GM19351 (cell line): ENCODE results near the gene MOCOS.
"Not testable (repeated sequence)": the region's sequence is repeated elsewhere in the genome, so short reads cannot be mapped to it uniquely, and the experiment has no call there.

ENCODE experiments used
- ATAC-seq: cut with Tn5 transposase; IDR thresholded peaks from one replicate; pipeline ENCODE4 v1.9.1; 2021; ENCODE audit warnings: mild to moderate bottlenecking, moderate library complexity; ENCODE audit not compliant: unreplicated experiment

MOCOS gene

DNA sequence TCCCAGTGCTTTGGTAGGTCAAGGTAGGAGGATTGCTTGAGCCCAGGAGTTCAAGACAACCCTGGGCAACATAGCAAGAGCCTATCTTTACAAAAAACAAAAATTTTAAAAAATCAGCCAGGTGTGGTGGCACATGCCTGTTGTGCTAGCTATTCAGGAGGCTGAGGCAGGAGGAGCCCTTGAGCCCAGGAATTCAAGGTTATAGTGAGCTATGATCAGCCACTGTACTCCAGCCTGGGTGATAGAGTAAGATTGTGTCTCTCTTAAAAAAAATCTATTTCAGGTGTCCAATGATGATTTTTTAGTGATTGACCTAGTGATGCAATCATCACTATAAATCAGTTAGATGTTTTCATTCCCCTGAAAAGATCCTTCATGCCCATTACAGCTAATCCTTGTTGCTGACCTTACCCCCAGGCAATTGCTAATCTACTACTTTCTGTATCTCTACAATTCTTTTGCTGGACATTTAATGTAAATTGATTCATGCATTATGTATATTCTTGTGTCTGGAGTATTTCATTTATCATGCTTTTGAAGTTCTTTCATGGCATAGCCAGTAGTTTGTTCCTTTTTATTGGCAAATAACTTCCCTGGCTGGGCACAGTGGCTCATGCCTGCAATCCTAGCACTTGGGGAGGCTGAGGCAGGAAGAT, 10.3 kb downstream of the MOCOS start:
- ATAC-seq: no peak

DNA sequence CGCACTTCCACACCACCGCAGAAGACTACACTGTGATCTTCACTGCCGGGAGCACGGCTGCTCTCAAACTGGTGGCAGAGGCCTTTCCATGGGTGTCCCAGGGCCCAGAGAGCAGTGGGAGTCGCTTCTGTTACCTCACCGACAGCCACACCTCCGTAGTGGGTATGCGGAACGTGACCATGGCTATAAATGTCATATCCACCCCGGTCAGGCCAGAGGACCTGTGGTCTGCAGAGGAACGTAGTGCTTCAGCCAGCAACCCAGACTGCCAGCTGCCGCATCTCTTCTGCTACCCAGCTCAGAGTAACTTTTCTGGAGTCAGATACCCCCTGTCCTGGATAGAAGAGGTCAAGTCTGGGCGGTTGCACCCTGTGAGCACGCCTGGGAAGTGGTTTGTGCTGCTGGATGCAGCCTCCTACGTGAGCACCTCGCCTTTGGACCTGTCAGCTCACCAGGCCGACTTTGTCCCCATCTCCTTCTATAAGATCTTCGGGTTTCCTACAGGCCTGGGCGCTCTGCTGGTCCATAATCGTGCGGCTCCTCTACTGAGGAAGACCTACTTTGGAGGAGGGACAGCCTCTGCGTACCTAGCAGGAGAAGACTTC, 12.5 kb downstream of the MOCOS start:
- no peak for ATAC-seq

DNA sequence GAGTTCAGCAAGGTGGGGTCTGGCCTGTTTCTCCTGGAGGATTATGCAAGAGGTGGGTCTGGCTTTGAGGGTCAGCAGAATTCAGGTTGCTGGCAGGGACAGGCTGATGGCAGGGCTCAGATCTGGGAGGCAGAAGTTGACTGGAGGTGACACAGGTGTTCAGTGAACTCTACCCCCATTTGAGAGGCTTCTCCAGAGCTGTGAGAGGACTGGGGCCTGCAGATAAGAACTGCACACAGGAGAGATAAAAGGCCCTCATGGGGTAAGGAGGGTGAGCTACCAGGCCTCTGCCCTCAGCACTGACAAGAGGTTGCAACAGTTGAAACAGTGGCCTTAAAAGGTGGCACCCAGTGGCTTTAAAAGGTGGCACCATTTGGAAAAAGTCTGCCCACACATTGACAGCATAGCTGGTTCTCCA, 13.1 kb downstream of the MOCOS start:
- ATAC-seq: no peak

DNA sequence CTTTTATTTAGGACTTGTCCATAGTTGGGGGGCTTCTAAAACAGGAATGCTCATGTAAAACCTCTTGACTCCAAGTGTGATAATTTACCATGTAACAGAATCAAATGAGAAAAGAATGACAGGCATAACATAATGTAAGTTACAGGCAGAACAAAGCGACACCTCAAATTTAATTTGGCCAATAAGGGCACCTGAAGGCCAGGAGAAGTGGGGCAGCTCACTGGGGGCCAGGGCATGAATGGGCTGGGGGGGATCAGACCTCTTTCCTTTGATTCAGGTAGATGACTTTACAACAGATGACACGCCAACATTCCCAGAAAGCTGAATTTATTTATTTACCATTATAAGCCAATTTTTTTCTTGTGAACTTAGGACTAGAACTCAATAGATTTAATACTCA, 14.5 kb downstream of the MOCOS start:
- no peak for ATAC-seq

DNA sequence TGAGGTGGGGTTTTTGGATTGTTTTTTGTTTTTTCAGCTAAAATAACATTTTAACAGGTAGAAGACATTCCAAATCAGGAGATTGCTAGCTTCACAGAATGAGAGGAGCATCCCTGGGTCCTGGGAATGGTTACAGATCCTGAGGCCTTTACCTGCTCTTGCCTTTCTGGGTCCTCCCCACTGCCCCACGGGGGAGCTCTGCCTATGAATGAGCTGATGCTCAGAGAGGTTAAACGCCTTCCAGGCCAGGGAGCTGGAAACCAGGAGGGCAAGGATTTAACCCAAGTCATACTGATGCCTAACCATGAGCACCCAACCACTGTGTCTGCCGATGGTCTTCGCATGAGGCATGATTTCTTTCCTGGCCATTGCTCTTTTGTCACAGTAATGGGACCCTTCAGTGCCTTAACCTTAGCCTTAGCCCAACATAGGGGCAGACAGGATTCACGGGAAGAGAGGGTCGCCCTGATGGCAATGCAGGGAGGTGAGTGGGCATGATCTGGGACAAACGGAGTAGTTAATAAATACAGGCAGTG, 16.1 kb downstream of the MOCOS start:
- no peak for ATAC-seq

DNA sequence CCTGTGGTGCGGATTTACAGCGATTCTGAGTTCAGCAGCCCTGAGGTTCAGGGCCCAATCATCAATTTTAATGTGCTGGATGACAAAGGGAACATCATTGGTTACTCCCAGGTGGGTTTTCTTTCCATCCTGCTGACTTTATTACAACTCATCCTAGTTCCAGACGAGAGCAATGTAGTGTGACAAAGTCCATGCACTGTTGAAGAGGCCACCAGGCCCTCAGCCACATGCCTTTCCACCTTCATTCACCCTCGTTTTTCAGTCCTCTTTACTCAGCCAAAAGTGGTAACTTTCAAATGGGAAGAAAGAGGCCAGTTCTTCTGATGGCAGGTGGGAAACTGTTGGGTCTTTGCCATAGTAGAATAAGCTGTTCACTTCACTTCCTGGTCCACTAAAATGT, 17.9 kb downstream of the MOCOS start:
- no peak for ATAC-seq

DNA sequence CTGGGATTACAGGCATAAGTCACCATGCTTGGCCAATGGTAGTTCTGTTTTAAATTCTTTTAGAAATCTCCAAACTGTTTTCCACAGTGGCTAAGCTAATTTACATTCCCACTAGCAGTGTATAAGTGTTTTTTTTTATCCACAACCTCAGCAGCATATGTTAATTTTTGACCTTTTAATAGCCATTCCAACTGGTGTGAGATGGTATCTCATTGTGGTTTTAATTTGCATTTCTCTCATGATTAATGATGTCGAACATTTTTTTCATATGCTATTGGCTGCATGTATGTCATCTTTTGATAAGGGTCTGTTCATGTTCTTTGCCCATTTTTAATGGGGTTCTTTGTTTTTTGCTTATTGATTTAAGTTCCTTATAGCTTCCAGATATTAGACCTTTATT, 20.0 kb downstream of the MOCOS start:
- no peak for ATAC-seq

DNA sequence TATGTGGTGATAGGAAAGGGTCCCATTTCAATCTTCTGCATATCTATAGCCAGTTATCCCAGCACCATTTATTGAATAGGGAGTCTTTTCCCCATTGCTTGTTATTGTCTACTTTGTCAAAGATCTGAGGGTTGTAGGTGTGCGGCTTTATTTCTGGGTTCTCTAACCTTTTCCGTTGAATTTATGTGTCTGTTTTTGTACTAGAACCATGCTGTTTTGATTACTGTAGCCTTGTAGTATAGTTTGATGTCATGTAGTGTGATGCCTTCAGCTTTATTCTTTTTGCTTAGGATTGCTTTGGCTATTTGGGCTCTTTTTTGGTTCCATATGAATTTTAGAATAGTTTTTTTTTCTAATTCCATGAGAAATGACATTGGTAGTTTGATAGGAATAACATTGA, 20.7 kb downstream of the MOCOS start:
- not testable (repeated sequence) for ATAC-seq

DNA sequence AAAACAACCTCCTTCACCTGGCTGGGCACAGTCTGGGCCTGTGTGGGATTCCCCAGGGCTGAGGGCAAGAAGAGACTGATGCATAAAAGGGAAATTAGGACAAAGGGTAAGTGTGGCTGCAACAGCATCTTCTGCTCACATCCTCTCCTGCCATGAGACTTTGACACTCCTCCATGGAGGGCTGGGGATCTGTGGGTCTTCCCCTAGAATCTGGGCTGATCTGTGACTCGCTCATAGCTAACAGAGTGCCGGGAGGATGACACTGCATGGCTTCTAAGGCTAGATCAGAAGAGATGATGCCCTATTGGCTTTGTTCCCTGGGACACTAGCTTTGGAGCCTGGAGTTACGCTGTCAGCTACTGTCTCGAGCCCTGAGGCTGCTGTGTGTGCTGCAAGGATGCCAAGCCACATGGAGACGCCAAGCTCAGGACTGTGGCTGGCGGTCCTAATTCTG, 24.3 kb downstream of the MOCOS start:
- ATAC-seq: no peak

DNA sequence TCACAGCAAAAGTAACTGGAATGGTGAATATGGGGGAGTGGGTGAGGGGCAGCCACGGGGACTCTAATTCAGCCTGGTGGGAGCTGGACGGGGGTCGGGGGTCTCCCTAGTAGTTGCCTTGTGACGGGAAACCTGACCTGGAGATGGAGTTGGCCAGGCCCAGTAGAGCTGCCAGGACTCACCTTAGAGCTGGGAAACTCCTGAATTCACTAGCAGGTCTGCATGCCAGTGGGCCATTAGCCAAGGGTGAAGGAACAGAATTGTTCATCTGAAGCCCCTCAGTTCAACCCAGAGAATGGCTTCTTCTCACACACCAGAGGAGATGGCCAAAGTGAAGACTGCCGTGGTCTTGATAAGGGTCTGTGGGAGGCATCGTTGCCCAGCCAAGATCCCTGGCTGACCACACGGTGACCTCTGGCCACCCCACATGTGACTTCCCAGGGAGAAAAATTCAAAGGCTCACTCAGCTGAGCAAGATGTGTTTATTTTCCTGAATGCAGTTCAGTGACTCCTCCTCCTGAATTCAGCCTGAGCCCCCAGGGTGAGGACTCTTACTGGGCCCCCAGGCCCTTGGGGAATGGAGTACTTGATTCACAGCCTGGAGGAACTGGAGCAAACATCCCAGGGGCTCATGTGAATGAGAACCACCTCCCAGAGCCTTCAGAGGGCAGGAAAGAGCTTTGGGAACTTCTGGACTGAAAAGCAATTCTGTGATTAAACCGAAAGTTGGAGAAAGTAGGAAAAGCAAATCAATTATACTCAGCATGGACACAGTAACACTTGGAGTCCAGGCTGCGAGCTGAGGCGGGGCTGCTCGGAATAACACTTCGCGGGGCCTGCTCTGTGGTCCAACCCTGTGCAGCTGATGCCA, 25.2 kb downstream of the MOCOS start:
- no peak for ATAC-seq

DNA sequence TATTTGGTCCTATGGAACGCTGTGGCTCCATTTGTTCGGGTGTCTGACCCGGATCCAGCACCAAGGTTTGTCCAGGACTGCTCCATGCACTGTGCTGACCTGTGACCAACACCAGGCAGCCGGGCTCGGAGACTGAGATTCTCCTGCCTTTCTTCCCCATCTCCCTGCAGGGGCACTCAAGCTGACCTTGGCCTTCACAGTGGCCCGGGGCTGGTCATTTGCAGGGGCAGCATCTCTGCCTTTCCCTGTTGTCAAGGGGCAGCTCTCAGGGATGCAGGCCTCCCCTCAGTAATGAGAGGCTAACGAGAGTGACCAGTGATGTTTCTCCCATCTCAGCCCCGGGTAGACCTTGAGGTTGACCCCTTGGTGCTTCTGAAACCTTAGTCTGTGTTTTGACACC, 27.5 kb downstream of the MOCOS start:
- ATAC-seq: no peak

DNA sequence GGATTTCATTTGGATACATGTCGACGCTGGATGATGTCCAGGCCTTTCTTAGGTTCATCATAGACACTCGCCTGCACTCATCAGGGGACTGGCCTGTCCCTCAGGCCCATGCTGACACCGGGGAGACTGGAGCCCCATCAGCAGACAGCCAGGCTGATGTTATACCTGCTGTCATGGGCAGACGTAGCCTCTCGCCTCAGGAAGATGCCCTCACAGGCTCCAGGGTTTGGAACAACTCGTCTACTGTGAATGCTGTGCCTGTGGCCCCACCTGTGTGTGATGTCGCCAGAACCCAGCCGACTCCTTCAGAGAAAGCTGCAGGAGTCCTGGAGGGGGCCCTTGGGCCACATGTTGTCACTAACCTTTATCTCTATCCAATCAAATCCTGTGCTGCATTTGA, 28.3 kb downstream of the MOCOS start:
- ATAC-seq: no peak

DNA sequence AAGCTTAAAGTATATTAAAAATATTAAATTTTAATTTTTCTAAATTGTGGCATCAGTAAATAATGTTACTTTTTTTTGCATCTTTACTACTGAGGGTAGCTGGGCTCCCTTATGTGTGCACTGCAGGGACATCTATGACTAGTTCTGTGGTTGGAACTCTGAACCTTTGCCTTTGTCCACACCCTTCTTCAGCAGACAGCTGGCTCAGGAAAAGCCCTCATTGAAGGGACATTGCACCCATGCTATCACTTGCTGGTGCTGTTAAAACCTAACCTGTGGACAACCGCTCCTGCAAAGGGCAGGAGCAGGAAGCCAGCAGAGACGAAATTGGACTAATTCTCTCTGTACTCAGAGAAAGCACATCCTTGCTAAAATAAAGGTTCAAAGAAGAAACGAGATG, 30.1 kb downstream of the MOCOS start:
- no peak for ATAC-seq

DNA sequence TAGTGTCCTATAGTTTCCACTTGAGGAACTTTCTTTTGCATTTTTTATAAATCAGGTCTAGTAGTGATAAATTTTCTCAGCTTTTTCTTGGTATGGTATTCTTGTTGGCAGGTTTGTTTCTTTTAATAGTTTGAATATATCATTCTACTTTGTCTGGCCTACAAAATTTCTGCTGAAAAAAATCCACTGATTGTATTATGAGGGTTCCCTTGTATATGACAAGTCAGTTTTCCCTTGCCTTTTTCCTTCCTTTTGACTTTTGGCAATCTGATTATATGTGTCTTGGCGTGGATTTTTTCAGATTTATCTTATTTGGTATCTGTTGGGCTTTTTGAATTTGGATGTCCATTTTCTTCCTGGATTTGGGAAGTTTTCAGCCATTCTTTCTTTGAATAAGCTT, 41.9 kb downstream of the MOCOS start:
- ATAC-seq: no peak

DNA sequence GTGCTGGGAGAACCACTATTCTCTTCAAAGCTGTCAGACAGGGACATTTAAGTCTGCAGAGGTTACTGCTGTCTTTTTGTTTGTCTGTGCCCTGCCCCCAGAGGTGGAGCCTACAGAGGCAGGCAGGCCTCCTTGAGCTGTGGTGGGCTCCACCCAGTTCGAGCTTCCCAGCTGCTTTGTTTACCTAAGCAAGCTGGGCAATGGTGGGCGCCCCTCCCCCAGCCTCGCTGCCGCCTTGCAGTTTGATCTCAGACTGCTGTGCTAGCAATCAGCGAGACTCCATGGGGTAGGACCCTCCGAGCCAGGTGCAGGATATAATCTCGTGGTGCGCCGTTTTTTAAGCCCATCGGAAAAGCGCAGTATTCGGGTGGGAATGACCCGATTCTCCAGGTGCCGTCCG, 53.2 kb downstream of the MOCOS start:
- not testable (repeated sequence) for ATAC-seq

DNA sequence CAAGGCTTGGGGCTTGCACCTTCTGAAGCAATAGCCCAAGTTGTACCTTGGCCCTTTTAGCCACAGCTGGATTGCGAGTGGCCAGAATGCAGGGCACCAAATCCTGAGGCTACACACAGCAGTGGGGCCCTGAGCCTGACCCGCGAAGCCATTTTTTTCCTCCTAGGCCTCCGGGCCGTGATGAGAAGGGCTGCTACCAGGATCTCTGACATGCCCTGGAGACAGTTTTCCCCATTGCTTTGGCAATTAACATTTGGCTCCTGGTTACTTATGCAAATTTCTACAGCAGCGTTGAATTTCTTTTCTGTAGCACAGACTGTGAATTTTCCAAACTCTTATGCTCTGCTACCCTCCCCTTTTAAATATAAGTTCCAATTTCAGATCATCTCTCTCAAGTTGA, 54.5 kb downstream of the MOCOS start:
- ATAC-seq: no peak

DNA sequence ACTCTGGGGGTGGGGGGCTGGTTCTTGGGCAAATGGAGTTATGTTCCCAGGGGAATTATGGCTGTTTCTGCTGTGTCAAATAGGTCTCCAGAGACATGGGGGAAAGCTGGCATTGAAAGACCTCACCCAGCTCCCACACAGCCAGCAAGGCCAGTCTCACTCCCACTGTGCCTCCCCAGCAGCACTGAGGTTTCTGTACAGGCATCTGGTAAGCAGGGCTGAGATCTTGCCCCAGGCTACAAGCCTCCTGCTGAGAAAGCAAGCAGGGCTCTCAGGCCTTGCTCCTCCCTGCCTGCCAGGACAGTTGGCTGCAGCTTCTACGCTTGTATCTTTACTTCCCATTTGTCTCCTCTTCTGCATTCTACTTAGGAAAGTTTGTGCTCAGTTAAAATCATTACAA, 59.7 kb downstream of the MOCOS start:
- no peak for ATAC-seq

DNA sequence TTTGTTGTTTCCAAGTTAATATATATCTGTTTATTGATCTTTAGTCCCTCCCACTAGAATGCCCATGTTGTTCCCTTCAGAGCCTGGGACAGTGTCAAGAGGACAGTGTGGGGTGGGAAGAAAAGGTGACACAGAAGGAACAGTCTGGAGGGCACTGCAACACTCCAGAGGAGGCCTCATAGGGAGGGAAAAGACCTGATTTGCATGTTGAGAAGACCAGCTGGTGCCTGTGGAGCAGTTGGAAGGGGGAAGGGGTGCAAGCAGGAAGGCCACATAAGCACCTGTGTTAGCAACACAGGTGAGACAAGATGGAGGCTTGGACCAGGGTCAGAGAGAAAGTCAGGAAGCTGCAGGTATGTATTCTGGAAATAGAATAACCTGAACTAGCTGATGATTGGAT, 62.1 kb downstream of the MOCOS start:
- ATAC-seq: no peak

DNA sequence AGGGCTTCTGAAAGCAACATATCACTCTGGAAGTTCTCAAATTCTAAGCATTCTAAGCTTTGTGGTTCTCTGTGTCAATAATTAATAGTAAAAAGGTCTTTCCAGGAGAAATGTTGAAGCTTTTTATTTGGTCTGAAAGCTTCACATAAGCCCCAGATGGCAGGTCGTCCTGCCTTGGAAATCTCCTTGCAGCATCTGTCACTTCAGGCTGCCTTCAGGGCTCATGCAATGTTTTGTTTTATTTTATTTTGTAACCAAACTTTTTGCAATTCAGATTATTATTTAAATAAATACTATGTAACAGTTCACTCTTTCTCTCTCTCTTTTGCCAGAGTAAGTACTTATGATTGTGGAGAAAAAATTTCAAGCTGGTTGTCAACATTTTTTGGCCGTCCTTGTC, 63.5 kb downstream of the MOCOS start:
- no peak for ATAC-seq

DNA sequence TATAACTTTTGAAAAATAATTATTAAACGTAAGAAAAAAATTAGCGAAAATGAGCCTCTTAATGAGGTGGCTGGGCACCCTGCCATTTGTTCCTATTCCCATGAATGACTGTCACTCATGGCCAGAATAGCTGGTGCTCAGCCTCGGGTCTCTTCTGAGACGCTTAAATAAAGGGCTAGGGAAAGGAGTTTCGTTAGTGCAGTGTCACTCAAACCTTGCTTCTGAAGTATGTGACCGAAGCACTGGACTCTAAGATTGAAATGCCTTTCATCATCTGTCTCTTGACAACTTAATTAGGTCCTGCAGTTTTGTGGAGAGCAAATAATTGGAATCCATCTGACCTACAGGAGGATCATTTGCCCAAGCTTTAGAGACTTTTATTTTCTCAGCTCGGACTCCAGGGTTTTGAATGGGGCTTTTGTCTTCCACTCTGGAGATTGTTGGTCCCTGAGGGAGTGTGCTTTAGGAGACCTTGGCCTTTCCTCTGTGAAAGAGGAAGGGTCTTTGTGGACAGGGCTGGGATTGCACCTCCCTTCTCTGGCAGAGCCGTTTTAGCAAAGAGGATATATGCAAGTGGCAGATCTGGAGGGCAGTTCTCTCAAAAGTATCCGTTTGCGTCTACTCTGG, 67.9 kb downstream of the MOCOS start:
- no peak for ATAC-seq

DNA sequence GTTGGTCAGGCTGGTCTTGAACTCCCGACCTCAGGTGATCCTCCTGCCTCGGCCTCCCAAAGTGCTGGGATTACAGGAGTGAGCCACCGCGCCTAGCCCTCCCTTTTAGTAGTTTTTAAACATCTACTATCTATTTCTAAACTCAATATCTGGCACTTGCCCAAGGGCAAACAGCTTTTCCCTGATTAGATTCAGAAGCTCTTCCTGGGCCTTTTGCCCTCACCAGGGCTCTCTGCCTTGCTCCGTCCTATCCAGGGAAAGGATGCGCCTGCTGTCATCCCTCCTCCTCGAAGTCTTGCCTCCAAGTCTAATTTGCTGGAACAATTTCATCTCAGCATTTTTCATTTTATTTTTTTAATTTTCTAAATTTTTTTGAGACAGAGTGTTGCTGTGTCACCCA, 68.8 kb downstream of the MOCOS start:
- ATAC-seq: no peak
